ENCODE results near the gene GLCCI1. TPM values are rescaled to one million over a fixed set of nuclear protein-coding genes. Genes with fewer than 3 reads are reported as not detected.

GLCCI1 gene
- 2.8 to 3.4 TPM (median 3.2 TPM) in 3 replicates for polyA plus RNA-seq
- 7.4 TPM for polyA plus RNA-seq (2011; ENCODE audit: low read depth)
- 2.6 and 4.1 TPM in 2 replicates for polyA plus RNA-seq (2011; cell fraction: cytosol; rRNA removed)
- polyA plus RNA-seq (2011; cell fraction: nucleus; rRNA removed), result 5.6 and 5.7 TPM in 2 replicates
- 1.6 and 5.6 TPM in 2 replicates for polyA plus RNA-seq (2012; ENCODE audit: low replicate concordance)
- polyA minus RNA-seq, result 0.56 to 5.2 TPM (median 3.3 TPM) in 3 replicates
- polyA minus RNA-seq (2011; cell fraction: cytosol; rRNA and poly(A)+ RNA removed), result 9.4 TPM
- polyA minus RNA-seq (2011; cell fraction: nucleus; rRNA and poly(A)+ RNA removed), result 4.3 and 14.9 TPM in 2 replicates

DNA sequence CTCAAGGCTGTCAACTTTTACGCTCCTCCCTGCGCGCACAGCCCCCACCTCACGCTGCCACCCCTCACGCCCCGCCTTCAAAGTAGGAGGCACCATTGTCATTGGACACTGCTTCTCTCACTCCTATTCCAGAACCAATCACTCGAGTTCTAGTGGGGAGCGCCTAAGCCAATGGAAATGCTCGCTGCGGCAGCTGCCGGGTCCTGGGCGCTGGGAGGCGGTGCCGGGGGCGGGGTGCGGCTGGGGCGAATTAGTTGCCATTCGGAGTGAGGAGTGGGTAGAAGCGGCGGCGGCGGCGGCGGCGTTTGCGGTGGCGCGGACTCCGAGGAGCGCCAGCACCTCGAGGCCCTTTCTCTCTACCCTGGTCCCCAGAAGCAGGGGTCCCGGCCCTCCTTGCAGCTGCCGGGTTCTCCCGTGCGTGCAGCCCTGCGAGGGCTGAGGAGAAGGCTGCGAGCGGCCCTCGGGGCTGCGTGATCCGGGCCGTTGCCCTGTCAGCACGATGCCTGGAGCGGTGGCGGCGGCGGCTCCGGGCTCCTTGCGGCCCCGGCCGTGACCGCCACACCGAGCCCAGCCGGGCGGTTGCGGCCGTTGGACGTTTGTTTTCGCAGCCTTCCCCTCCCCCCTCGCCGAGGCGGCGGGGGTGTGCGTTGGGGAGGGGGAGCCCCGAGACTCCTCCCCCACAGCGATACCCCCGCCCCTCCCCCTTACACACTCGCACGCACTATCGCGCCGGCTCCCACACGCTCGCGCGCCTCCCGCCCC, at the start of gene GLCCI1:
Gene GLCCI1, plus strand, starts transcription at position 253 of the 762 bp plus-strand sequence. CDS start 555 bp downstream, outside the sequence.
- peak; percentile 65 for FAIRE-seq
- no peak for TF ChIP-seq EZH2 (IDR thresholded peaks at IDR 0.05; ENCODE audit: low read length)
- no peak for TF ChIP-seq CTCF (optimal IDR thresholded peaks at IDR 0.05 in 1 of 3, IDR thresholded peaks at IDR 0.05 in 1 of 3, conservative IDR thresholded peaks at IDR 0.05 in 1 of 3; ENCODE audit: extremely low read depth in 1 of 3, insufficient read depth in 2 of 3, low read length in 3 of 3)
- peak within 1 kb of the TSS; percentile 76 to 80 (median 78) for H3K4me3 ChIP-seq (ENCODE audit: control insufficient read depth in 2 of 3, extremely low read depth in 1 of 3, insufficient read depth in 2 of 3, low read depth in 1 of 3, low read length in 3 of 3)
- no peaks in the 10 kb centered on the region for H3K79me2 ChIP-seq (ENCODE audit: control insufficient read depth, insufficient read depth, low read length)
- H3K4me1 ChIP-seq (ENCODE audit: control insufficient read depth, extremely low read depth, insufficient read depth, low read length), result peaks cover 3% of the 10 kb centered on the region
- no peaks in the 10 kb centered on the region for H3K9me3 ChIP-seq (ENCODE audit: control insufficient read depth, low read depth, low read length)
- no peaks in the 10 kb centered on the region for H3K27me3 ChIP-seq (ENCODE audit: control insufficient read depth, extremely low read depth, insufficient read depth, low read length)
- H3K9me1 ChIP-seq (ENCODE audit: control insufficient read depth, extremely low read depth, insufficient read depth, low read length), result no peaks in the 10 kb centered on the region
- H3K9ac ChIP-seq (ENCODE audit: control insufficient read depth, extremely low read depth, insufficient read depth, low read length), result peak within 1 kb of the TSS; percentile 73
- dilution Hi-C loops (cut with MboI; ENCODE audit: extremely low pct_ligation_motif_present, low sequenced_read_pairs), result no loop called here
- H3K27ac ChIP-seq (ENCODE audit: control insufficient read depth, insufficient read depth, low read length), result peak within 1 kb of the TSS; percentile 42
- H3K4me2 ChIP-seq (ENCODE audit: control insufficient read depth, extremely low read depth, insufficient read depth, low read depth, low read length), result peak within 1 kb of the TSS; percentile 89
- peak; percentile 66 for DNase-seq (ENCODE audit: low read depth, low spot score)
- peak within 1 kb of the TSS; percentile 91 for H2AFZ ChIP-seq (ENCODE audit: control insufficient read depth, low read length)
- H3K36me3 ChIP-seq (ENCODE audit: control insufficient read depth in 2 of 2, extremely low read depth in 1 of 2, insufficient read depth in 2 of 2, low read length in 2 of 2), result no peaks in the 10 kb centered on the region
- H4K20me1 ChIP-seq (ENCODE audit: control insufficient read depth, extremely low read depth, insufficient read depth, low read length), result no peaks in the 10 kb centered on the region

GRCh38 chr7:7919449-7919945, 49.1 kb upstream of the GLCCI1 start:
- no peak overlapping the region for H2AFZ ChIP-seq (ENCODE audit: control insufficient read depth, low read length)
- no peak for FAIRE-seq
- H4K20me1 ChIP-seq (ENCODE audit: control insufficient read depth, extremely low read depth, insufficient read depth, low read length), result no peaks in the 10 kb centered on the region
- no peaks in the 10 kb centered on the region for H3K27me3 ChIP-seq (ENCODE audit: control insufficient read depth, extremely low read depth, insufficient read depth, low read length)
- H3K36me3 ChIP-seq (ENCODE audit: control insufficient read depth in 2 of 2, extremely low read depth in 1 of 2, insufficient read depth in 2 of 2, low read length in 2 of 2), result no peaks in the 10 kb centered on the region
- no peaks in the 10 kb centered on the region for H3K9me1 ChIP-seq (ENCODE audit: control insufficient read depth, extremely low read depth, insufficient read depth, low read length)
- H3K79me2 ChIP-seq (ENCODE audit: control insufficient read depth, insufficient read depth, low read length), result no peaks in the 10 kb centered on the region
- no peak overlapping the region for H3K9ac ChIP-seq (ENCODE audit: control insufficient read depth, extremely low read depth, insufficient read depth, low read length)
- TF ChIP-seq CTCF (optimal IDR thresholded peaks at IDR 0.05 in 1 of 3, IDR thresholded peaks at IDR 0.05 in 1 of 3, conservative IDR thresholded peaks at IDR 0.05 in 1 of 3; ENCODE audit: extremely low read depth in 1 of 3, insufficient read depth in 2 of 3, low read length in 3 of 3), result no peak
- TF ChIP-seq EZH2 (IDR thresholded peaks at IDR 0.05; ENCODE audit: low read length), result no peak
- DNase-seq (ENCODE audit: low read depth, low spot score), result no peak
- dilution Hi-C loops (cut with MboI; ENCODE audit: extremely low pct_ligation_motif_present, low sequenced_read_pairs), result no loop called here
- no peak overlapping the region for H3K27ac ChIP-seq (ENCODE audit: control insufficient read depth, insufficient read depth, low read length)
- no peaks in the 10 kb centered on the region for H3K4me1 ChIP-seq (ENCODE audit: control insufficient read depth, extremely low read depth, insufficient read depth, low read length)
- H3K9me3 ChIP-seq (ENCODE audit: control insufficient read depth, low read depth, low read length), result no peaks in the 10 kb centered on the region
- no peak overlapping the region for H3K4me3 ChIP-seq (ENCODE audit: control insufficient read depth in 2 of 3, extremely low read depth in 1 of 3, insufficient read depth in 2 of 3, low read depth in 1 of 3, low read length in 3 of 3)
- no peak overlapping the region for H3K4me2 ChIP-seq (ENCODE audit: control insufficient read depth, extremely low read depth, insufficient read depth, low read depth, low read length)

All from keratinocyte (primary cell).